Peyer's patch (tissue), 4 donors: ENCODE measurements around the gene CYP26C1. TPM values are rescaled to one million over a fixed set of nuclear protein-coding genes. Genes with fewer than 3 reads are reported as not detected.

Experiments used
- DNase-seq, 3 donors: peaks; one replicate each; pipeline ENCODE4 v3.0.0-alpha.2; 2017 to 2019
- H3K27ac ChIP-seq, 4 donors: fragments of 200-600 bp; sonication (generic); one replicate each; pipeline ENCODE4 v1.5.1; 2016 to 2019
- H3K27me3 ChIP-seq, 2 donors: fragments of 200-600 bp; sonication (generic); one replicate each; pipeline ENCODE4 v1.5.1; 2019
- H3K36me3 ChIP-seq, 3 donors: fragments of 200-600 bp; sonication (generic); one replicate each; pipeline ENCODE4 v1.5.1; 2016 to 2019
- H3K4me1 ChIP-seq, 4 donors: fragments of 200-600 bp; sonication (generic); one replicate each; pipeline ENCODE4 v1.5.1; 2016 to 2019
- H3K4me3 ChIP-seq, 4 donors: fragments of 200-600 bp; sonication (generic); 1 replicate in 3 of 4; 2 replicates in 1 of 4; pipeline ENCODE4 v1.5.1; 2016 to 2019; ENCODE audit warnings: mild to moderate bottlenecking in 1 of 4
- H3K9me3 ChIP-seq, 4 donors: fragments of 200-600 bp; sonication (generic); one replicate each; pipeline ENCODE4 v1.5.1; 2016 to 2019; ENCODE audit warnings: mild to moderate bottlenecking in 1 of 4
- CTCF ChIP-seq, 6 experiments: fragments of 450-650 bp in 4 of 6; fragments of 200-600 bp in 2 of 6; sonication (generic) in 1 of 6; IDR thresholded peaks; one replicate each; pipeline ENCODE4 v1.5.1; 2017 to 2019; ENCODE audit warnings: antibody characterized with exemption in 6 of 6, mild to moderate bottlenecking in 3 of 6, moderate library complexity in 1 of 6
- POLR2A ChIP-seq, 2 donors: fragments of 450-650 bp; IDR thresholded peaks; one replicate each; pipeline ENCODE4 v1.5.1; 2017; ENCODE audit warnings: antibody characterized with exemption in 2 of 2, mild to moderate bottlenecking in 2 of 2, moderate library complexity in 2 of 2
- total RNA-seq, 4 donors: library from RNA; depleted of rRNA; stranded (reverse); fragments of >200 nt; gene quantifications; one replicate each; pipeline ENCODE4 v1.1.0, GENCODE V29; 2016

CYP26C1 gene
- total RNA-seq, 4 donors from 2014 or later = not detected

DNA sequence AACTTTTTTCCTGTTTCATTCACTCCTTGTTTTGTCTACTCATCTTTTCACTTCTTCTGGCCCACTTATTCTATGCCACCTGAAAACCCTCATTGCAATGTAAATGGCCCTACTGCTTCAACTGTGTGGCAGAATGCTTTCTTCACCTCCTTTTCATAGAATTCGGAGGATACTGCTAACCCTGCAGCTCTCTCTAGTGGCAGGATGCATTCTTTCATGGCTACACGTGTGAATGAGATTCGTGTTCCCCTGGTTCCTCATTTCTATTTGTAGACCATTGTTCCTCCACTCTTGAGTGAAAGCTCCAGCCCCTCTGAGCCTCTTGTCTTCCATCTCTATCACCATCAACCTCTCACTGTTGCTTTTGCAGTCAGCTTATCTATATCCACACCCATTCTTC, 20.9 kb upstream of the CYP26C1 start:
- peaks cover 0 to under 1% (median 0%) of the 10 kb centered on the region in 4 donors for H3K4me1 ChIP-seq
- H3K4me3 ChIP-seq = no peak overlapping the region
- TF ChIP-seq POLR2A (IDR thresholded peaks at IDR 0.05) = no peak
- TF ChIP-seq CTCF (IDR thresholded peaks at IDR 0.05) = peak in 3 of 6 experiments; percentile 56 to 70 (median 61)
- H3K36me3 ChIP-seq = no peaks in the 10 kb centered on the region
- no peaks in the 10 kb centered on the region for H3K27me3 ChIP-seq
- DNase-seq = no peak
- no peaks in the 10 kb centered on the region for H3K9me3 ChIP-seq
- no peak overlapping the region for H3K27ac ChIP-seq

DNA sequence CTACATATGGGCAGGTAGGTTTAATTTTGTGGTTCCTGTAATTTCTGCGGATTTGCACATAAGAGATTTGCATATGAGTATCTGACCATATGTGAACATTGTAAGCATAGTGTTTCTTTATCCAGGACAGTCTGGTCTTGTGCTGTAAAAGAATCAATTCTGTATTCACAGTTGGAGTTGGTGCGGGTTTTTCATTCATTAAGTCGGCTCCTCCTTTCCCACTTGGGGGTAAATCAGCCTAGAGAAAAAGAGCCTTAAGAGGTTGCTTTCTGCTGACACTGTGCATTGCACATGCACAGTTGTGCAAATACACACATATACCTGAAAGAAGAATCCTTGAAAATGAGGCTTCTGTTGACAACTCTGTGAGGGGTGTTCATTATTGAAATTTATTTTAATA, 6.1 kb upstream of the CYP26C1 start:
- H3K27me3 ChIP-seq = no peaks in the 10 kb centered on the region
- H3K36me3 ChIP-seq = no peaks in the 10 kb centered on the region

DNA sequence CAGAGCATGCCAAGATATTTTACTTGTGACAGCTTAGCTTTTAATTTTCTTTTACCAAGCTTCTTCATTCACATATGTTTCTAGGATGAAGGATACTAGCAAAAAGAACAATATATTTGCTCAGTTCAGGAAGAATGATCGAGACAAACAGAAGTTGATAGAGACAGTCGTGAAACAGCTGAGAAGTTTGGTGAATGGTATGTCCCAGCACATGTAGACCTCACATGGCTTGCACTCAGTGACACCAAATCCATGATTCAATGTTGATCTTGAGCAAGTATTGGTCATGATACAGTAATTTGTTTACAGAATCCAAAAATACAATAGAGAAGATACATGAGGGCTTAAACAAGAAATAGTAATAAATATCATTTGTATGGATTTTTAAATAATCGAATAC, 2.5 kb upstream of the CYP26C1 start:
- TF ChIP-seq CTCF (IDR thresholded peaks at IDR 0.05) (no peak), POLR2A (IDR thresholded peaks at IDR 0.05) (no peak)
- DNase-seq = no peak
- Histone ChIP-seq H3K36me3 (no peaks in the 10 kb centered on the region), H3K4me3 (no peak overlapping the region), H3K27me3 (no peaks in the 10 kb centered on the region), H3K27ac (no peak overlapping the region), H3K4me1 (peaks cover 0 to 29% (median 7%) of the 10 kb centered on the region in 4 donors), H3K9me3 (no peaks in the 10 kb centered on the region)

More for the DNA sequence above, 6.1 kb upstream of the CYP26C1 start:
- no peaks in the 10 kb centered on the region for H3K9me3 ChIP-seq
- no peaks in the 10 kb centered on the region for H3K4me1 ChIP-seq
- DNase-seq = no peak
- no peak overlapping the region for H3K27ac ChIP-seq
- TF ChIP-seq CTCF (IDR thresholded peaks at IDR 0.05) (no peak), POLR2A (IDR thresholded peaks at IDR 0.05) (no peak)
- no peak overlapping the region for H3K4me3 ChIP-seq

DNA sequence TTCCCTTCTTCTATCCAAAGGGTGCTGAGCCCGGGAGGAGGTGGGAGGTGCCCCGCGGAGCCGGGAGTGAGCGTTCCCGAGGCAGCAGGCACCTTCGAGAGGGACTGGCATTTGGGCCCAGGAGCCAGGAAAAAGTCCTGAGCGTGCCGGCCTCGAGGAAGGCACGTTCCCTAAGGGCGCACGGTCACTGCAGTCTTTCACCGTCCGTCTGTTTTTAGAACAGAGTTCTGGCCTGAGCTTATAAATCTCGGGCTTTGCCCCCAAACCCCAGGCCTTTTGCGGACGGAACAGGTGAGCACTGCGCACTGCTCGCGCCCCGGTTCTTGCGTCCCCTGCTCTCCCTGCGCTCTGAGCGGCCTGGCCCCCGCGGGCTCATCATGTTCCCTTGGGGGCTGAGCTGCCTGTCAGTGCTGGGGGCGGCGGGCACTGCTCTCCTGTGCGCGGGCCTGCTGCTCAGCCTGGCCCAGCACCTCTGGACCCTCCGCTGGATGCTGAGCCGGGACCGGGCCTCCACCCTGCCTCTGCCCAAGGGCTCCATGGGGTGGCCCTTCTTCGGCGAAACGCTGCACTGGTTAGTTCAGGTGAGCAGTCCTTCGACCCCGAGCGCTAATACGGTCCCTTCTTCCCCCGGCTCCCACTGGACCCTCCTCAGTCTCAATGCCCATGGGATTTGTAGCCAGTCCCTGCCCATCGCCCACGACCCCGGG, 442 bp downstream of the CYP26C1 start:
- Histone ChIP-seq H3K9me3 (no peaks in the 10 kb centered on the region), H3K27me3 (peaks cover 0 to 5% of the 10 kb centered on the region in 2 donors), H3K36me3 (no peaks in the 10 kb centered on the region), H3K4me3 (no peak overlapping the region), H3K27ac (no peak overlapping the region), H3K4me1 (peaks cover 0 to 38% (median 7%) of the 10 kb centered on the region in 4 donors)
- no peak for DNase-seq
- TF ChIP-seq CTCF (IDR thresholded peaks at IDR 0.05) = no peak
- TF ChIP-seq POLR2A (IDR thresholded peaks at IDR 0.05) = no peak

DNA sequence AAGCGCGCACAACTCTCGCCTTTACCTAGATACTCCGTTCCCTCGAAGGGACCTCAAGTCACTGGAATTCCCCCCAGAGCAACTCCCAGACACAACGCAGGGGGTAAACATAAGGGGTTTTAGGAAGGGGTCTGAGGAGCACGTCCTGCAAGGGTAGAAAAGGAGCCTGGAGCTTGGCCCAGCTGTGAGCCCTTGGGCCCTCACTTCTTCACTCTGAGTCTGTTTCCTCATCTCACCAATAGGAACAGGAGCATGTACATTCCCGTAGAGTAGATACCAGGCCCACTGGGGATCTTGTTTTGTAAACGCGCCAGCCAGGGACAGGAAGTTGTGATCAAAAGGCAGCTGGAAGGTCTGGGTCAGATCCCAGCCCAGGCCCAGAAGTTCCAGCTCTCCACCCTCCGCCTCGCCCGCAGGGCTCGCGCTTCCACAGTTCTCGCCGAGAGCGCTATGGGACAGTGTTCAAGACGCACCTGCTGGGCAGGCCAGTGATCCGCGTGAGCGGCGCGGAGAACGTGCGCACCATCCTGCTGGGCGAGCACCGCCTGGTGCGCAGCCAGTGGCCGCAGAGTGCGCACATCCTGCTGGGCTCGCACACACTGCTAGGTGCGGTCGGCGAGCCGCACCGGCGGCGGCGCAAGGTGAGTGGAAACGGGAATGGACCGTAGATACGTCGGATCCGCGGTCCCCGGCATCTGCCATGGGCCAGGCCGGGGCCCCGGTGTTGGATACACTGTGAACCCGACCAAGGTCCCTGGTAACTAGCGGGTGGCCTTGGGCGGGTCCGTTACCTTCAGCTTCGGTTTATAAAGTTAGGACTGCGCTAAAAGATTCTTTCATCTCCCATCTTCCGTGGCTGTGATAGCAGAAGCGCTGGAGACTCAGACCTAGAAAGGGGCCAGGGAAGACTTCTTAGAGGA, 1.3 kb downstream of the CYP26C1 start:
- Histone ChIP-seq H3K27me3 (peaks cover 0 to 6% of the 10 kb centered on the region in 2 donors), H3K4me1 (peaks cover 0 to 40% (median 7%) of the 10 kb centered on the region in 4 donors), H3K36me3 (no peaks in the 10 kb centered on the region), H3K4me3 (peak overlapping the region in 3 of 4 donors; percentile 28 to 37 (median 29)), H3K9me3 (no peaks in the 10 kb centered on the region), H3K27ac (no peak overlapping the region)
- TF ChIP-seq CTCF (IDR thresholded peaks at IDR 0.05) (no peak), POLR2A (IDR thresholded peaks at IDR 0.05) (no peak)
- DNase-seq = peak in 1 of 3 donors; percentile 52
